ENCODE results near the gene CHRNB2. TPM values are rescaled to one million over a fixed set of nuclear protein-coding genes. Genes with fewer than 3 reads are reported as not detected.

Gene CHRNB2
- total and polyA plus RNA-seq, 2 experiments from 2014 or later: 0.12 TPM; not detected in 1

DNA sequence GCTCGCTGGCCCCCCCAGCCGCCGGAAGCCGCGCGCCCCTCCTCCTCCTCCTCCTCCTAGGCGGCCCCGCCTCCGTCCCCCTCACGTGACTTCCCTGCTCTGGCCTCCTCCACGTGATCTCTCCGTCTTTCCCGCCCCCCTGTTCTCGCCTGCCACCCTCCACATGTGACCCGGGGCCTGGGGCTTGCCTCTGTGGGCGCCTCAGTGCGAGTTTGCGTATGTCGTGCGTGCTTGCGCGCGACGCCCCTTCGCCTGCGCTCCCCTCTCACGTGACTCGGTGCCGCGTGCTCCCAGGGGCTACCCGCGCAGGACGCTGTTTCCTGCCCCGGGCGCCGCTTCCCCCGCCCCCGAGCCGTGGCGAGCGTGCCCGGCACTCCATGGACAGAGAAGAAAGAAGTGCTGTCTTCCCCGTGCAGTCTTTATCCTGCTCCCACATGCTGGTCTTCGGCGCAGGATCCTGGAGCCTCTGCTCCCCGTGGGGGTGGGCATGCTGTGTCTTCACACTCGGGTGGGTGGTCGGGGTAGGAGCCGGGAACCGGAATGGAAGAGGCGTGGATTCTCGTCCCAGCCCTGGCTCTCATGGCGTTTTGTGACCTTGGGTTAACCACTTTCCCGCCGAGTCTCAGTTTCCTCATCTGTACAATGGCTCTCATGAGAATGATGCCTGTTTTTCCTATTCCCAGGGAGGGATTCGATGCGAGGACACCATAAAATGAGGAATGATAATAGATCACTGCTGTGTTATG lies 8.7 kb upstream of the CHRNB2 start:
- peak overlapping the region; percentile 63 for H3K4me3 ChIP-seq
- H3K27ac ChIP-seq: peak overlapping the region; percentile 88
- peaks cover 15% of the 10 kb centered on the region for H3K4me1 ChIP-seq (ENCODE audit: low read depth)
- peak; percentile 99 to 100 for DNase-seq (ENCODE audit: low read depth in 1 of 2, low spot score in 1 of 2)
- peaks cover 19% of the 10 kb centered on the region for H3K36me3 ChIP-seq
- H3K27me3 ChIP-seq: no peaks in the 10 kb centered on the region
- no peak for TF ChIP-seq CTCF (IDR thresholded peaks at IDR 0.05; ENCODE audit: low read depth, low read length)
- no peaks in the 10 kb centered on the region for H3K9me3 ChIP-seq (ENCODE audit: low read depth)

DNA sequence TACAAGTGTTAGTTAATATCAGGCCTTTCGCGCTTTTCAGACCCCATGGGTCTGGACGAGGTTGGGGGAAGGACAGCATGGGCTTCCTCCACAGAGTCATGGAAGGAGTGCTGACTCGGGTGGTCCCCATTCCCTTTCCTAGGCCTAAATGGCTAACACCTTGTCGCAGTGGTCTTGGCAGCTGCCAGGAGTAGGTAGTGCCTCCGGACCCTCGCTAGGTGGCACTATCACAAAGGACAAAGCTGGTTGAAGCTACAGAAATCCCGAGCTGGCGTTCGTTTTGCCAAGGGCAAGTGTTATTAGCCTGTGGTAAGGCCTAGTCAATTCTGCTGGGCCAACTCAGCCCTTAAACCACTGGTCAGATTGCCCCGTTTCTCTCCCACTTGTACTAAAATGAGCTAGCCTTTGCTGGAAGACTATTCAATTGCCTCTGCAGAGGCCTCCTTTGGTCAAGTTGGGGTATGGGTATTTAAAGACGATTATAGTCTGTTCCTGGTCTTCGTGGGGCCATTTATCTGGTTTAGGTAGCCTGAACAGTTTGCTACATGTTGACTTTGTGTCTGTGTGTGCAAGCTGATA lies 8.0 kb upstream of the CHRNB2 start:
- H3K9me3 ChIP-seq (ENCODE audit: low read depth): no peaks in the 10 kb centered on the region
- DNase-seq (ENCODE audit: low read depth in 1 of 2, low spot score in 1 of 2): peak; percentile 94 to 96
- peaks cover 15% of the 10 kb centered on the region for H3K4me1 ChIP-seq (ENCODE audit: low read depth)
- peak overlapping the region; percentile 88 for H3K27ac ChIP-seq
- peak; percentile 92 for TF ChIP-seq CTCF (IDR thresholded peaks at IDR 0.05; ENCODE audit: low read depth, low read length)
- no peaks in the 10 kb centered on the region for H3K27me3 ChIP-seq
- H3K4me3 ChIP-seq: peak overlapping the region; percentile 38
- H3K36me3 ChIP-seq: peaks cover 12% of the 10 kb centered on the region

GRCh38 chr1:154565876-154566275 lies 1.7 kb upstream of the CHRNB2 start:
- H3K9me3 ChIP-seq (ENCODE audit: low read depth): no peaks in the 10 kb centered on the region
- no peak for TF ChIP-seq CTCF (IDR thresholded peaks at IDR 0.05; ENCODE audit: low read depth, low read length)

GRCh38 chr1:154568157-154568815 lies 708 bp downstream of the CHRNB2 start:
- Histone ChIP-seq H3K4me1 (ENCODE audit: low read depth) (no peaks in the 10 kb centered on the region), H3K27me3 (peaks cover 39% of the 10 kb centered on the region), H3K4me3 (no peak overlapping the region), H3K36me3 (no peaks in the 10 kb centered on the region), H3K27ac (no peak overlapping the region), H3K9me3 (ENCODE audit: low read depth) (no peaks in the 10 kb centered on the region)
- no peak for TF ChIP-seq CTCF (IDR thresholded peaks at IDR 0.05; ENCODE audit: low read depth, low read length)
- no peak for DNase-seq (ENCODE audit: low read depth in 1 of 2, low spot score in 1 of 2)

More at GRCh38 chr1:154565876-154566275, 1.7 kb upstream of the CHRNB2 start:
- Histone ChIP-seq H3K4me3 (no peak overlapping the region), H3K27ac (no peak overlapping the region), H3K27me3 (peaks cover 39% of the 10 kb centered on the region), H3K4me1 (ENCODE audit: low read depth) (no peaks in the 10 kb centered on the region), H3K36me3 (no peaks in the 10 kb centered on the region)
- DNase-seq (ENCODE audit: low read depth in 1 of 2, low spot score in 1 of 2): no peak

GRCh38 chr1:154571244-154571963 lies 3.8 kb downstream of the CHRNB2 start:
- TF ChIP-seq CTCF (IDR thresholded peaks at IDR 0.05; ENCODE audit: low read depth, low read length): no peak
- Histone ChIP-seq H3K4me1 (ENCODE audit: low read depth) (no peaks in the 10 kb centered on the region), H3K27me3 (peaks cover 34% of the 10 kb centered on the region), H3K27ac (no peak overlapping the region), H3K9me3 (ENCODE audit: low read depth) (no peaks in the 10 kb centered on the region), H3K36me3 (no peaks in the 10 kb centered on the region), H3K4me3 (no peak overlapping the region)
- no peak for DNase-seq (ENCODE audit: low read depth in 1 of 2, low spot score in 1 of 2)
